IMR-90 (cell line): ENCODE results near the gene TDRD12. TPM values are rescaled to one million over a fixed set of nuclear protein-coding genes. Genes with fewer than 3 reads are reported as not detected.

Experiments
- ATAC-seq: fragments of 200-7000 bp; cut with Tn5 transposase; 2 replicates; pipeline ENCODE4 v1.9.1; 2020; ENCODE audit warnings: low read depth, mild to moderate bottlenecking, moderate library complexity
- BruUV-seq: library from RNA; stranded (reverse); fragments of 400-500 nt; replicated peaks from 2 replicates; lab custom pipeline; 2021; lab: Mats Ljungman, UMichigan
- CTCF ChIA-PET: fragments of 300-600 bp; formaldehyde crosslinking; extraction: SDS; loops from one replicate; lab custom pipeline; 2021; ENCODE audit warnings: antibody characterized with exemption; lab: Yijun Ruan, JAX
- POLR2A ChIA-PET: fragments of 300-600 bp; sonication (Branson Sonifier 250); formaldehyde crosslinking; loops from one replicate; lab custom pipeline; 2022; ENCODE audit warnings: antibody characterized with exemption; ENCODE audit not compliant: unreplicated experiment; lab: Charles Lee
- DNase-seq: peaks from one replicate; pipeline ENCODE4 v3.0.0; 2013
- H2AFZ ChIP-seq: replicated peaks from 2 replicates; pipeline ENCODE3; 2013; ENCODE audit warnings: low read length, mild to moderate bottlenecking; ENCODE audit not compliant: poor library complexity
- H2AK5ac ChIP-seq: 2 replicates; pipeline ENCODE4 v1.6.1; 2013; ENCODE audit warnings: low read depth, low read length, inconsistent platforms
- H2AK9ac ChIP-seq: replicated peaks from 2 replicates; pipeline ENCODE3; 2013; ENCODE audit warnings: mild to moderate bottlenecking, low read depth, low read length, moderate library complexity; ENCODE audit not compliant: poor library complexity
- H2BK120ac ChIP-seq: 2 replicates; pipeline ENCODE4 v1.6.1; 2013; ENCODE audit warnings: low read depth, low read length, inconsistent platforms
- H2BK15ac ChIP-seq: 3 replicates; pipeline ENCODE4 v1.6.1; 2013; ENCODE audit warnings: low read depth, low read length, inconsistent platforms
- H2BK20ac ChIP-seq: 2 replicates; pipeline ENCODE4 v1.6.1; 2013; ENCODE audit warnings: low read depth, mild to moderate bottlenecking, inconsistent platforms, low read length, moderate library complexity
- H2BK5ac ChIP-seq: 2 replicates; pipeline ENCODE4 v1.6.1; 2013; ENCODE audit warnings: mild to moderate bottlenecking, low read depth, low read length, inconsistent platforms; ENCODE audit not compliant: poor library complexity, severe bottlenecking
- H3K14ac ChIP-seq: replicated peaks from 2 replicates; pipeline ENCODE4 v1.6.1; 2013; ENCODE audit warnings: low read depth, low read length, inconsistent platforms
- H3K18ac ChIP-seq: 2 replicates; pipeline ENCODE4 v1.6.1; 2013; ENCODE audit warnings: low read depth, low read length, control low read depth
- H3K23ac ChIP-seq: 2 replicates; pipeline ENCODE4 v1.6.1; 2013; ENCODE audit warnings: low read depth, low read length, inconsistent platforms
- H3K27ac ChIP-seq: 2 replicates; pipeline ENCODE4 v1.5.1; 2013; ENCODE audit warnings: mild to moderate bottlenecking, control low read depth, low read length; ENCODE audit not compliant: insufficient read depth
- H3K27me3 ChIP-seq: 2 replicates; pipeline ENCODE4 v1.6.1; 2013; ENCODE audit warnings: low read length; ENCODE audit not compliant: control insufficient read depth, insufficient read depth
- H3K36me3 ChIP-seq: 2 replicates; pipeline ENCODE4 v1.6.1; 2013; ENCODE audit warnings: low read length, mixed read lengths; ENCODE audit not compliant: control insufficient read depth, insufficient read depth
- H3K4ac ChIP-seq: 2 replicates; pipeline ENCODE4 v1.6.1; 2013; ENCODE audit warnings: low read depth, low read length, inconsistent platforms
- H3K4me1 ChIP-seq: 2 replicates; pipeline ENCODE4 v1.6.1; 2013; ENCODE audit warnings: low read length, mixed read lengths; ENCODE audit not compliant: control insufficient read depth, insufficient read depth
- H3K4me2 ChIP-seq: 2 replicates; pipeline ENCODE4 v1.6.1; 2013; ENCODE audit warnings: low read depth, mild to moderate bottlenecking, control low read depth, low read length, moderate library complexity
- H3K4me3 ChIP-seq: 2 replicates; pipeline ENCODE4 v1.5.1; 2013; ENCODE audit warnings: low read depth, mild to moderate bottlenecking, control low read depth, low read length, moderate library complexity; ENCODE audit not compliant: insufficient read depth
- H3K56ac ChIP-seq: 2 replicates; pipeline ENCODE4 v1.6.1; 2013; ENCODE audit warnings: low read length, inconsistent platforms; ENCODE audit not compliant: insufficient read depth; ENCODE audit errors: extremely low read depth
- H3K79me1 ChIP-seq, 2 experiments: 2 replicates each; pipeline ENCODE4 v1.6.1; 2013; ENCODE audit warnings: low read length in 2 of 2, inconsistent platforms in 1 of 2, low read depth in 1 of 2
- H3K9ac ChIP-seq: 2 replicates; pipeline ENCODE4 v1.6.1; 2013; ENCODE audit warnings: low read depth, low read length, control low read depth
- H3K9me1 ChIP-seq: 2 replicates; pipeline ENCODE4 v1.6.1; 2013; ENCODE audit warnings: low read length, inconsistent platforms; ENCODE audit not compliant: insufficient read depth
- H3K9me3 ChIP-seq: 2 replicates; pipeline ENCODE4 v1.6.1; 2013; ENCODE audit warnings: low read length; ENCODE audit not compliant: control insufficient read depth, insufficient read depth
- H4K20me1 ChIP-seq: 2 replicates; pipeline ENCODE4 v1.6.1; 2013; ENCODE audit warnings: low read length, inconsistent platforms; ENCODE audit not compliant: insufficient read depth
- H4K5ac ChIP-seq: 2 replicates; pipeline ENCODE4 v1.6.1; 2013; ENCODE audit warnings: mild to moderate bottlenecking, low read depth, low read length, control low read depth
- H4K8ac ChIP-seq, 2 experiments: 2 replicates each; pipeline ENCODE4 v1.6.1; 2013; ENCODE audit warnings: low read depth in 2 of 2, low read length in 2 of 2, control low read depth in 1 of 2, inconsistent platforms in 1 of 2
- H4K91ac ChIP-seq: 2 replicates; pipeline ENCODE4 v1.6.1; 2013; ENCODE audit warnings: low read depth, low read length, inconsistent platforms; ENCODE audit not compliant: insufficient read depth
- NFE2L2 ChIP-seq: fragments of 150-350 bp; IDR thresholded peaks from 2 replicates; pipeline ENCODE4 v1.6.1; 2016; ENCODE audit warnings: low read depth, mild to moderate bottlenecking, low read length
- WGBS, 2 experiments: methylation state at CpG; one replicate each; pipeline versions ENCODE4 v1.1.5 to v1.1.7; 2013; ENCODE audit warnings: missing lambda C conversion rate in 2 of 2; ENCODE audit not compliant: insufficient read length in 1 of 2; ENCODE audit errors: extremely low coverage in 2 of 2; 5-methylcytosine and 5-hydroxymethylcytosine counted together
- dilution Hi-C: fragments of 300-500 bp; cut with HindIII; formaldehyde crosslinking; loops from one replicate; pipeline ENCODE4 v1.14.3; 2018; ENCODE audit warnings: low sequenced_read_pairs; ENCODE audit not compliant: unreplicated experiment
- in situ Hi-C: fragments of 300-500 bp; cut with MboI; formaldehyde crosslinking; loops from 3 replicates; pipeline ENCODE4 v1.14.3; 2019; ENCODE audit warnings: low sequenced_read_pairs, inconsistent platforms, mixed read lengths
- intact Hi-C: fragments of 100-400 bp; cut with micrococcal nuclease; formaldehyde crosslinking; loops from 2 replicates; pipeline ENCODE4 v1.10.0; 2022
- polyA plus RNA-seq, 3 experiments: library from polyadenylated mRNA; depleted of rRNA; stranded (reverse); fragments of >200 nt; gene quantifications; 2 replicates each; pipeline ENCODE4 v1.2.3, GENCODE V29; 2012; ENCODE audit warnings: low replicate concordance in 1 of 3
- total RNA-seq: library from RNA; depleted of rRNA; stranded (reverse); fragments of >200 nt; gene quantifications from 2 replicates; pipeline ENCODE4 v1.2.3, GENCODE V29; 2012
- TF ChIP-seq, protein P1 (sequence below): fragments of 150-350 bp; IDR thresholded peaks from 2 replicates; pipeline ENCODE4 v1.6.1; 2017; ENCODE audit warnings: mild to moderate bottlenecking, antibody characterized with exemption, low read length, low read depth

TDRD12 gene
- total and polyA plus RNA-seq, 2 of the 4 experiments (the other 2 are of a cell fraction) = under 0.01 to 0.07 TPM

DNA sequence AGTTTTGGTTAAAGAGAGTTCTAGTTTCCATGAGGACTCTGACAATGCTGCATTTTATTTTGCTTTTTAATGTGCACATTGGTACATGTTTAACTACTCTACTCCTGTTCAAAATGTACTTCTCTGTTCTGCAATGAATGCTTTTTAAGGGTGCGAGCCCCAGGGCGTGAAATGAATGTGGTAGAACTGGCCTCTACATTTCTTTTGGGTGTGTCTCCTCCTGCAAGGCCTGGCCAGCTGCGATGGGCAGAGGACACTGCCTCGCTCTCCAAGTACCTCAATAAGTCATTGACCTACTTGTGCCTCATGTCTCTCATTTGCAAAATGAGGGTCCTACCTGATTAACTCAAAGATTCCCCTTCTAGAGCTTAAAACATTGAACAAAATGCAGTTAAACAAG lies 37.2 kb upstream of the TDRD12 start:
- Histone ChIP-seq H2BK120ac (no peak overlapping the region), H3K4me2 (no peak overlapping the region), H3K79me1 (no peaks in the 10 kb centered on the region), H2BK15ac (no peak overlapping the region), H4K91ac (no peak overlapping the region), H3K27me3 (peaks cover 20% of the 10 kb centered on the region), H3K56ac (no peak overlapping the region), H2BK20ac (no peak overlapping the region), H3K18ac (no peak overlapping the region), H4K5ac (no peak overlapping the region), H3K9me3 (no peaks in the 10 kb centered on the region), H4K8ac (no peak overlapping the region), H4K20me1 (no peaks in the 10 kb centered on the region), H2BK5ac (no peak overlapping the region), H3K4me3 (no peak overlapping the region), H3K4ac (no peak overlapping the region), H2AK9ac (no peak overlapping the region), H3K9ac (no peak overlapping the region), H3K4me1 (peaks cover 2% of the 10 kb centered on the region; the same call in 1 of the 2 replicates), H2AFZ (no peak overlapping the region), H3K27ac (no peak overlapping the region), H3K14ac (no peak overlapping the region), H3K23ac (no peak overlapping the region), H2AK5ac (no peak overlapping the region), H3K9me1 (no peaks in the 10 kb centered on the region), H3K36me3 (no peaks in the 10 kb centered on the region)
- intact Hi-C loops (no loop called here), in situ Hi-C loops (no loop called here), dilution Hi-C loops (no loop called here)
- ATAC-seq (no peak), DNase-seq (no peak)
- TF ChIP-seq NFE2L2 = no peak
- TF ChIP-seq, protein P1, sequence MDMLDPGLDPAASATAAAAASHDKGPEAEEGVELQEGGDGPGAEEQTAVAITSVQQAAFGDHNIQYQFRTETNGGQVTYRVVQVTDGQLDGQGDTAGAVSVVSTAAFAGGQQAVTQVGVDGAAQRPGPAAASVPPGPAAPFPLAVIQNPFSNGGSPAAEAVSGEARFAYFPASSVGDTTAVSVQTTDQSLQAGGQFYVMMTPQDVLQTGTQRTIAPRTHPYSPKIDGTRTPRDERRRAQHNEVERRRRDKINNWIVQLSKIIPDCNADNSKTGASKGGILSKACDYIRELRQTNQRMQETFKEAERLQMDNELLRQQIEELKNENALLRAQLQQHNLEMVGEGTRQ = no peak
- CTCF ChIA-PET = no interaction called here
- no TSS peak for BruUV-seq
- POLR2A ChIA-PET = no interaction called here
- WGBS, 2 experiments = no CpG with 5 or more reads among the region's 4 CpGs
